Measurements from ENCODE around the gene OPN1SW.

The OPN1SW gene

DNA sequence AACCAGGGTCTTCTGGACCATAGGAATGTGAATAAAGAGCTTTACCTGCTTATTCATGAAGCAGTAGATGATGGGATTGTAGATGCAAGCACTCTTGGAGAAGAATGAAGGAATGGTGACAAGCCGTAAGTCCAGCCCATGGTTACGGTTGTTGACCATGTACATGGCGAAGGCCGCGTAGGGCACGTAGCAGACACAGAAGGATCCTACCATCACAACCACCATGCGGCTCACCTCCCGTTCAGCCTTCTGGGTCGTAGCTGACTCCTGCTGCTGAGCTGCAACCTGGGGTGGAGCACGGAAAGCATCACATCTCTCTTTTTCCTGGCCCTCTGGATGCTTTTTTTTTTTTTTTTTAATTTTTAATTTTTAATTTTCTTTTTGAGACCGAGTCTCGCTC lies 2.0 kb downstream of the OPN1SW start:
- H3K4me3 ChIP-seq (ENCODE audit: low read length): no peak overlapping the region
- no peaks in the 10 kb centered on the region for H3K9me3 ChIP-seq (ENCODE audit: insufficient read depth, low read length)
- TF ChIP-seq CTCF (IDR thresholded peaks at IDR 0.05; ENCODE audit: low read depth, low read length): no peak
- TF ChIP-seq EZH2phosphoT487 (IDR thresholded peaks at IDR 0.05; ENCODE audit: low read depth): no peak
- no peaks in the 10 kb centered on the region for H3K27me3 ChIP-seq (ENCODE audit: low read depth, low read length)
- no peak overlapping the region for H3K27ac ChIP-seq (ENCODE audit: low read length)
- peaks cover 53% of the 10 kb centered on the region for H3K36me3 ChIP-seq (replicated peaks; ENCODE audit: low read depth, low read length)
- H3K4me2 ChIP-seq (ENCODE audit: low read length): no peak overlapping the region
- H3K9ac ChIP-seq (ENCODE audit: low read length): no peak overlapping the region
- no peaks in the 10 kb centered on the region for H4K20me1 ChIP-seq (ENCODE audit: insufficient read depth, low read length)
- no peak overlapping the region for H2AFZ ChIP-seq (ENCODE audit: low read depth, low read length)
- no peaks in the 10 kb centered on the region for H3K4me1 ChIP-seq (ENCODE audit: low read length)
- no peaks in the 10 kb centered on the region for H3K79me2 ChIP-seq (ENCODE audit: low read length)

- no peak overlapping the region for H3K4me3 ChIP-seq (ENCODE audit: low read length)
- no peak for TF ChIP-seq EZH2phosphoT487 (IDR thresholded peaks at IDR 0.05; ENCODE audit: low read depth)
- TF ChIP-seq CTCF (IDR thresholded peaks at IDR 0.05; ENCODE audit: low read depth, low read length): no peak
- H3K9ac ChIP-seq (ENCODE audit: low read length): no peak overlapping the region
- no peaks in the 10 kb centered on the region for H3K9me3 ChIP-seq (ENCODE audit: insufficient read depth, low read length)
- no peaks in the 10 kb centered on the region for H3K4me1 ChIP-seq (ENCODE audit: low read length)
- H2AFZ ChIP-seq (ENCODE audit: low read depth, low read length): no peak overlapping the region
- H3K27ac ChIP-seq (ENCODE audit: low read length): no peak overlapping the region
- no peaks in the 10 kb centered on the region for H3K27me3 ChIP-seq (ENCODE audit: low read depth, low read length)
- no peaks in the 10 kb centered on the region for H4K20me1 ChIP-seq (ENCODE audit: insufficient read depth, low read length)
- no peak overlapping the region for H3K4me2 ChIP-seq (ENCODE audit: low read length)
- peaks cover 72% of the 10 kb centered on the region for H3K36me3 ChIP-seq (replicated peaks; ENCODE audit: low read depth, low read length)
- no peaks in the 10 kb centered on the region for H3K79me2 ChIP-seq (ENCODE audit: low read length)
These were observed 5.4 kb downstream of the OPN1SW start for GRCh38 chr7:128770233-128770632.

DNA sequence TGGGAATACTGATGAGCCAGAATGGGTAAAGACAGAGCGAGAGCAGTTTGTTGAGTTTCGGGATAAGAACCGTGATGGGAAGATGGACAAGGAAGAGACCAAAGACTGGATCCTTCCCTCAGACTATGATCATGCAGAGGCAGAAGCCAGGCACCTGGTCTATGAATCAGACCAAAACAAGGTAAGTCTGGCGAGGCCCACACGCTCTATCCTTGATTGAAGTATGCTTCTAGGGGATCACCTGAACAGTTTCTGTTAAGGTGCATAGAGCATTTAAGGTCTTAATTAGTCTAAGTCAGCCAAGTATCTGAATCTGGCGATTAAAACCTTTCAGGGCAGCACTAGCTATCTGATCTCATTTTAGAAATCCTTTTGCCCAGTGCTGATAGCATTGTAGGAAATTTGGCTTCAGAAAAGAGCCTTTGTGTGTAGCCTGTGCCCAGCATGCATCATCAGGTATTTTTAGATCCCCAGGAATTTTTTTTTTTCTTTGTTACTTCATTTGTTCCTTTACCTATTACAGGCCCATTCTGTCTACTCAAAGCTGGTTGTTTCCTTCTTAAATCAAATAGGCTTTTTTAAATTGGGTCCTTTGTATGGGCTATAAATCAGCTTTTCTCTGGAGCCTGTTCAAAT lies 8.0 kb downstream of the OPN1SW start:
- no peak overlapping the region for H3K4me2 ChIP-seq (ENCODE audit: low read length)
- H3K4me1 ChIP-seq (ENCODE audit: low read length): no peaks in the 10 kb centered on the region
- H3K79me2 ChIP-seq (ENCODE audit: low read length): no peaks in the 10 kb centered on the region
- H2AFZ ChIP-seq (ENCODE audit: low read depth, low read length): no peak overlapping the region
- H3K27ac ChIP-seq (ENCODE audit: low read length): no peak overlapping the region
- no peaks in the 10 kb centered on the region for H4K20me1 ChIP-seq (ENCODE audit: insufficient read depth, low read length)
- H3K9me3 ChIP-seq (ENCODE audit: insufficient read depth, low read length): no peaks in the 10 kb centered on the region
- TF ChIP-seq EZH2phosphoT487 (IDR thresholded peaks at IDR 0.05; ENCODE audit: low read depth): no peak
- TF ChIP-seq CTCF (IDR thresholded peaks at IDR 0.05; ENCODE audit: low read depth, low read length): no peak
- no peaks in the 10 kb centered on the region for H3K27me3 ChIP-seq (ENCODE audit: low read depth, low read length)
- H3K4me3 ChIP-seq (ENCODE audit: low read length): no peak overlapping the region
- H3K9ac ChIP-seq (ENCODE audit: low read length): no peak overlapping the region
- H3K36me3 ChIP-seq (replicated peaks; ENCODE audit: low read depth, low read length): peaks cover 59% of the 10 kb centered on the region

DNA sequence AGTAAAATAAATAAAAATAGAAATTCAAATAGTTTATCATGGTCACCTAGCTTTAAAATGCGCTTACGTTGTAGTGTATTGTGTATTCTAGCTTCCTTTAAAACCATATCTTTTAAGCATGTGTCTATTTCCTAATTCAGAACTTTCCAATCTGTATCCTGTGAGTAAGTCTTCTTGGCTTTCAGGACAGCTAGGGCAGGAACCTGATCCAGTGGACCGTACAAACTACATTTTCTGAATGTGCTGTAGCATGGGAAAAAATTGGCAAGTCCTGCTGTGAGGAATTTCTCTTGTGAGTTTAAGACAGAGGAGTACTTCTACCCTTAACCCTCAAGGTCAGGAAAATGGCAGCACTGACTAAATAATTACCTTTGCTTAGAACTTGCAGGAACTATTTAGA lies 12.1 kb downstream of the OPN1SW start:
- H3K36me3 ChIP-seq (replicated peaks; ENCODE audit: low read depth, low read length): peaks cover 50% of the 10 kb centered on the region
- no peaks in the 10 kb centered on the region for H4K20me1 ChIP-seq (ENCODE audit: insufficient read depth, low read length)
- no peak overlapping the region for H3K9ac ChIP-seq (ENCODE audit: low read length)
- H3K9me3 ChIP-seq (ENCODE audit: insufficient read depth, low read length): no peaks in the 10 kb centered on the region
- no peak overlapping the region for H3K4me2 ChIP-seq (ENCODE audit: low read length)
- no peak overlapping the region for H3K27ac ChIP-seq (ENCODE audit: low read length)
- no peaks in the 10 kb centered on the region for H3K79me2 ChIP-seq (ENCODE audit: low read length)
- H3K4me3 ChIP-seq (ENCODE audit: low read length): no peak overlapping the region
- no peaks in the 10 kb centered on the region for H3K27me3 ChIP-seq (ENCODE audit: low read depth, low read length)
- H2AFZ ChIP-seq (ENCODE audit: low read depth, low read length): no peak overlapping the region
- no peaks in the 10 kb centered on the region for H3K4me1 ChIP-seq (ENCODE audit: low read length)
- TF ChIP-seq EZH2phosphoT487 (IDR thresholded peaks at IDR 0.05; ENCODE audit: low read depth): no peak
- TF ChIP-seq CTCF (IDR thresholded peaks at IDR 0.05; ENCODE audit: low read depth, low read length): no peak
